ENCODE results near the gene E4F1.

Gene E4F1

GRCh38 chr16:2180461-2180860 lies 42.9 kb upstream of the E4F1 start:
- Histone ChIP-seq H3K27ac (ENCODE audit: insufficient read depth, low read depth, low read length, poor library complexity, severe bottlenecking) (no peak overlapping the region), H3K9me3 (ENCODE audit: control insufficient read depth, low read length) (no peaks in the 10 kb centered on the region), H3K4me1 (ENCODE audit: control insufficient read depth, insufficient read depth, low read length) (peaks cover 5% of the 10 kb centered on the region), H3K36me3 (ENCODE audit: control insufficient read depth, insufficient read depth, low read length) (peaks cover 6% of the 10 kb centered on the region), H3K27me3 (ENCODE audit: control insufficient read depth, insufficient read depth, low read length, poor library complexity, severe bottlenecking) (no peaks in the 10 kb centered on the region), H3K4me3 (ENCODE audit: insufficient read depth, low read depth, low read length) (no peak overlapping the region)
- WGBS, 2 experiments = 95 to 96% methylated on average over 43 of the region's 43 CpGs

- Histone ChIP-seq H3K36me3 (ENCODE audit: control insufficient read depth, insufficient read depth, low read length) (no peaks in the 10 kb centered on the region), H3K27me3 (ENCODE audit: control insufficient read depth, insufficient read depth, low read length, poor library complexity, severe bottlenecking) (no peaks in the 10 kb centered on the region), H3K4me3 (ENCODE audit: insufficient read depth, low read depth, low read length) (no peak overlapping the region), H3K27ac (ENCODE audit: insufficient read depth, low read depth, low read length, poor library complexity, severe bottlenecking) (no peak overlapping the region), H3K9me3 (ENCODE audit: control insufficient read depth, low read length) (no peaks in the 10 kb centered on the region), H3K4me1 (ENCODE audit: control insufficient read depth, insufficient read depth, low read length) (peaks cover 5% of the 10 kb centered on the region)
- 90% methylated on average over 46 of the region's 46 CpGs for WGBS, 2 experiments
Measured at GRCh38 chr16:2180962-2181923, 42.1 kb upstream of the E4F1 start.

- Histone ChIP-seq H3K36me3 (ENCODE audit: control insufficient read depth, insufficient read depth, low read length) (no peaks in the 10 kb centered on the region), H3K9me3 (ENCODE audit: control insufficient read depth, low read length) (no peaks in the 10 kb centered on the region), H3K4me1 (ENCODE audit: control insufficient read depth, insufficient read depth, low read length) (peaks cover 5% of the 10 kb centered on the region), H3K27ac (ENCODE audit: insufficient read depth, low read depth, low read length, poor library complexity, severe bottlenecking) (no peak overlapping the region), H3K27me3 (ENCODE audit: control insufficient read depth, insufficient read depth, low read length, poor library complexity, severe bottlenecking) (no peaks in the 10 kb centered on the region), H3K4me3 (ENCODE audit: insufficient read depth, low read depth, low read length) (no peak overlapping the region)
- 95 to 96% methylated on average over 20 of the region's 20 CpGs for WGBS, 2 experiments
Measured at GRCh38 chr16:2181952-2182351, 41.4 kb upstream of the E4F1 start.

- H3K36me3 ChIP-seq (ENCODE audit: control insufficient read depth, insufficient read depth, low read length) = no peaks in the 10 kb centered on the region
- WGBS, 2 experiments = 96% methylated on average over 30 of the region's 30 CpGs
Measured at GRCh38 chr16:2183671-2184070, 39.7 kb upstream of the E4F1 start.

GRCh38 chr16:2184346-2184745 lies 39.0 kb upstream of the E4F1 start:
- Histone ChIP-seq H3K27ac (ENCODE audit: insufficient read depth, low read depth, low read length, poor library complexity, severe bottlenecking) (no peak overlapping the region), H3K4me1 (ENCODE audit: control insufficient read depth, insufficient read depth, low read length) (peaks cover 5% of the 10 kb centered on the region), H3K9me3 (ENCODE audit: control insufficient read depth, low read length) (no peaks in the 10 kb centered on the region), H3K4me3 (ENCODE audit: insufficient read depth, low read depth, low read length) (no peak overlapping the region), H3K36me3 (ENCODE audit: control insufficient read depth, insufficient read depth, low read length) (no peaks in the 10 kb centered on the region), H3K27me3 (ENCODE audit: control insufficient read depth, insufficient read depth, low read length, poor library complexity, severe bottlenecking) (no peaks in the 10 kb centered on the region)
- 93 to 94% methylated on average over 19 of the region's 19 CpGs for WGBS, 2 experiments

More at GRCh38 chr16:2183671-2184070, 39.7 kb upstream of the E4F1 start:
- peaks cover 5% of the 10 kb centered on the region for H3K4me1 ChIP-seq (ENCODE audit: control insufficient read depth, insufficient read depth, low read length)
- H3K4me3 ChIP-seq (ENCODE audit: insufficient read depth, low read depth, low read length) = no peak overlapping the region
- H3K27me3 ChIP-seq (ENCODE audit: control insufficient read depth, insufficient read depth, low read length, poor library complexity, severe bottlenecking) = no peaks in the 10 kb centered on the region
- no peak overlapping the region for H3K27ac ChIP-seq (ENCODE audit: insufficient read depth, low read depth, low read length, poor library complexity, severe bottlenecking)
- H3K9me3 ChIP-seq (ENCODE audit: control insufficient read depth, low read length) = no peaks in the 10 kb centered on the region

- Histone ChIP-seq H3K4me1 (ENCODE audit: control insufficient read depth, insufficient read depth, low read length) (peaks cover 5% of the 10 kb centered on the region), H3K9me3 (ENCODE audit: control insufficient read depth, low read length) (no peaks in the 10 kb centered on the region), H3K36me3 (ENCODE audit: control insufficient read depth, insufficient read depth, low read length) (no peaks in the 10 kb centered on the region), H3K27me3 (ENCODE audit: control insufficient read depth, insufficient read depth, low read length, poor library complexity, severe bottlenecking) (no peaks in the 10 kb centered on the region), H3K4me3 (ENCODE audit: insufficient read depth, low read depth, low read length) (no peak overlapping the region), H3K27ac (ENCODE audit: insufficient read depth, low read depth, low read length, poor library complexity, severe bottlenecking) (no peak overlapping the region)
- 91 to 94% methylated on average over 20 of the region's 20 CpGs for WGBS, 2 experiments
Measured at GRCh38 chr16:2184962-2185361, 38.4 kb upstream of the E4F1 start.

DNA sequence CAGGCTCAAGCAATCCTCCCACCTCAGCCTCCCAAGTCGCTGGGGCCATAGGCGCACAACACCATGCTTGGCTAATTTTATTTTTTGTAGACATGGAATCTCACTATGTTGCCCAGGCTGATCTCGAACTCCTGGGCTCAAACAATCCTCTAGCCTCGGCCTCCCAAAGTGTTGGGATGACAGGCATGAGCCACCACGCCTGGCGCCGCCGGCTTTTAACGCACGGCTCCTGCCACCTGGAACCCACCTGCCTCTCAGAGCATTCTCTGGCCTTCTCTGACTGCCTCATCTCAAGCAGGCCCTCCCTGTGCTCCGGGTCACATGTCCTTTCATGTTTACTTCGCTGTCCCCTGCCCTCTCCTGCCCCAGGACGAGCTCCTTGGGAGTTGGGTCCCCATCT lies 37.3 kb upstream of the E4F1 start:
- no peak overlapping the region for H3K27ac ChIP-seq (ENCODE audit: insufficient read depth, low read depth, low read length, poor library complexity, severe bottlenecking)
- peaks cover 4% of the 10 kb centered on the region for H3K4me1 ChIP-seq (ENCODE audit: control insufficient read depth, insufficient read depth, low read length)
- no peaks in the 10 kb centered on the region for H3K9me3 ChIP-seq (ENCODE audit: control insufficient read depth, low read length)
- H3K36me3 ChIP-seq (ENCODE audit: control insufficient read depth, insufficient read depth, low read length) = no peaks in the 10 kb centered on the region
- H3K27me3 ChIP-seq (ENCODE audit: control insufficient read depth, insufficient read depth, low read length, poor library complexity, severe bottlenecking) = no peaks in the 10 kb centered on the region
- WGBS, 2 experiments = 92 to 93% methylated on average over 13 of the region's 13 CpGs
- no peak overlapping the region for H3K4me3 ChIP-seq (ENCODE audit: insufficient read depth, low read depth, low read length)

DNA sequence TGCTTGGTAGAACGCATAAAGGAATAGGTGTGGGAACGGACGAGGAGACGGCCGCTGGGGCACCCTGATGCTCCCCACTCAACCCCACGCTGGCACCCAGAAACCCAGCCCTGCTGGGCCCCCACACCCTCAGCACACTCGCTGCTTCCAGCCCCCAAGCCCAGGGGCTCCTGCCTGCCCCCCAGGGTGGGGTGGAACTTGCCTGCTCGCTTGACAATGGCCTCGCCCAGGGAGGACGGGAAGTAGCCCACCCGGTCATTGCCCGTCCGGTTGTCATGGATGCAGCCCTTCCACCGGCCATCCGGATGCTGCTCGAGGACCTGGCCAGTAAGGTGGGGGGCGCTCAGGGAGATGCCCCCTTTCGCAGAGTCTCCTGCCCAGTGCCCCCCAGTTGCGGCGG lies 36.9 kb upstream of the E4F1 start:
- H3K27ac ChIP-seq (ENCODE audit: insufficient read depth, low read depth, low read length, poor library complexity, severe bottlenecking) = no peak overlapping the region
- no peaks in the 10 kb centered on the region for H3K9me3 ChIP-seq (ENCODE audit: control insufficient read depth, low read length)
- H3K27me3 ChIP-seq (ENCODE audit: control insufficient read depth, insufficient read depth, low read length, poor library complexity, severe bottlenecking) = no peaks in the 10 kb centered on the region
- no peaks in the 10 kb centered on the region for H3K4me1 ChIP-seq (ENCODE audit: control insufficient read depth, insufficient read depth, low read length)
- no peak overlapping the region for H3K4me3 ChIP-seq (ENCODE audit: insufficient read depth, low read depth, low read length)
- 92 to 94% methylated on average over 20 of the region's 20 CpGs for WGBS, 2 experiments
- no peaks in the 10 kb centered on the region for H3K36me3 ChIP-seq (ENCODE audit: control insufficient read depth, insufficient read depth, low read length)

GRCh38 chr16:2187212-2187611 lies 36.2 kb upstream of the E4F1 start:
- H3K27me3 ChIP-seq (ENCODE audit: control insufficient read depth, insufficient read depth, low read length, poor library complexity, severe bottlenecking) = no peaks in the 10 kb centered on the region
- H3K9me3 ChIP-seq (ENCODE audit: control insufficient read depth, low read length) = no peaks in the 10 kb centered on the region
- H3K4me1 ChIP-seq (ENCODE audit: control insufficient read depth, insufficient read depth, low read length) = no peaks in the 10 kb centered on the region
- no peak overlapping the region for H3K27ac ChIP-seq (ENCODE audit: insufficient read depth, low read depth, low read length, poor library complexity, severe bottlenecking)
- 88 to 92% methylated on average over 17 of the region's 17 CpGs for WGBS, 2 experiments
- H3K36me3 ChIP-seq (ENCODE audit: control insufficient read depth, insufficient read depth, low read length) = no peaks in the 10 kb centered on the region
- H3K4me3 ChIP-seq (ENCODE audit: insufficient read depth, low read depth, low read length) = no peak overlapping the region

DNA sequence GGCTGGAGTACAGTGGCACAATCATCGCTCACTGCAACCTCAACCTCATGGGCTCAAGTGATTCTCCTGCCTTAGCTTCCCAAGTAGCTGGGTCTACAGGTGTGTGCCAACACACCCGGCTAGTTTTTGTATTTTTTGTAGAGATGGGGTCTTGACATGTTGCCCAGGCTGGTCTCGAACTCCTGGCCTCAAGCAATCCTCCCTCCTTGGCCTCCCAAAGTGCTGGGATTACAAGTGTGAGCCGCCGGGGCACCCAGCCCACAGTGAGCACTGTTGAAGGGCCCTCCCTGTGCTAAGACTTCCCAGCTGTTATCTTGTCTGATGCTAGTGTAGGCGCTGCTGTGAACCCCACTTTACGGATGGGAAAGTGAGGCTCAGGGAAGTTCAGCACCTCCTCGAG lies 35.0 kb upstream of the E4F1 start:
- WGBS, 2 experiments = 93 to 95% methylated on average over 8 of the region's 8 CpGs
- H3K4me1 ChIP-seq (ENCODE audit: control insufficient read depth, insufficient read depth, low read length) = no peaks in the 10 kb centered on the region
- H3K9me3 ChIP-seq (ENCODE audit: control insufficient read depth, low read length) = no peaks in the 10 kb centered on the region
- H3K27ac ChIP-seq (ENCODE audit: insufficient read depth, low read depth, low read length, poor library complexity, severe bottlenecking) = no peak overlapping the region
- H3K27me3 ChIP-seq (ENCODE audit: control insufficient read depth, insufficient read depth, low read length, poor library complexity, severe bottlenecking) = no peaks in the 10 kb centered on the region
- no peak overlapping the region for H3K4me3 ChIP-seq (ENCODE audit: insufficient read depth, low read depth, low read length)
- no peaks in the 10 kb centered on the region for H3K36me3 ChIP-seq (ENCODE audit: control insufficient read depth, insufficient read depth, low read length)
